ENCODE measurements around the gene LTBP4.
A peak's percentile ranks its signal among the peaks of the same experiment; 100 is the strongest.
"Not testable (repeated sequence)": the region's sequence is repeated elsewhere in the genome, so short reads cannot be mapped to it uniquely, and the experiment has no call there.

LTBP4 gene

GRCh38 chr19:40611096-40611495 is 9.9 kb downstream of the LTBP4 start:
- DNase-seq (ENCODE audit: low read depth) = no peak

DNA sequence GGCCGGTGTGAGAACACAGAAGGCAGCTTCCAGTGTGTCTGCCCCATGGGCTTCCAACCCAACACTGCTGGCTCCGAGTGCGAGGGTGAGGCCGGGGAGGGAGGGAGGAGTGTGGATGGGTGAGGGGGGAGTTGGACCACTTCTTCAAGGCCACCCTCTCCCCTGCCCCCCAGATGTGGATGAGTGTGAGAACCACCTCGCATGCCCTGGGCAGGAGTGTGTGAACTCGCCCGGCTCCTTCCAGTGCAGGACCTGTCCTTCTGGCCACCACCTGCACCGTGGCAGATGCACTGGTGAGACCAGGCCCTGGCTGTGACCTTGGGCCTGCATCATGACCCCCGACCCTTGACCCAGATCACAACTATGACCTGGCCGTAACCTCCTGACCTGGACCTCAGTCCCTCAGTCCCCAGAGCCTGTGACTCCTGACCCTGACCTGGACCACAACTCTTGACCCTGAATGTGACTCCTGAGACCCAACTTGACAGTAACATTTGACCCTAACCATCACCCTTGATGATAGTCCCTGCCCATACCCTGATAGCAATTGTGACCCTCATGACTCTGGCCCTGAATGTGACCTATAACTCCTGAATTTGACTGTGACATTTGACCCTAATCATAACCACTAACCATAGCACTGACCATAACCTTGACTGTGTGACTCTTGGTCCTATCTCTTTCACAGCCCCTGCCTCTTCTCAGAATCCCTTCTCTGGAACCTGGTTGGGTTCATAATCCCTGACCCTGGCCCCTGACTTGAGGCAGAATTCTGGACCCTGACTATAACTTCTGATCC is 10.9 kb downstream of the LTBP4 start:
- no peak for DNase-seq (ENCODE audit: low read depth)

DNA sequence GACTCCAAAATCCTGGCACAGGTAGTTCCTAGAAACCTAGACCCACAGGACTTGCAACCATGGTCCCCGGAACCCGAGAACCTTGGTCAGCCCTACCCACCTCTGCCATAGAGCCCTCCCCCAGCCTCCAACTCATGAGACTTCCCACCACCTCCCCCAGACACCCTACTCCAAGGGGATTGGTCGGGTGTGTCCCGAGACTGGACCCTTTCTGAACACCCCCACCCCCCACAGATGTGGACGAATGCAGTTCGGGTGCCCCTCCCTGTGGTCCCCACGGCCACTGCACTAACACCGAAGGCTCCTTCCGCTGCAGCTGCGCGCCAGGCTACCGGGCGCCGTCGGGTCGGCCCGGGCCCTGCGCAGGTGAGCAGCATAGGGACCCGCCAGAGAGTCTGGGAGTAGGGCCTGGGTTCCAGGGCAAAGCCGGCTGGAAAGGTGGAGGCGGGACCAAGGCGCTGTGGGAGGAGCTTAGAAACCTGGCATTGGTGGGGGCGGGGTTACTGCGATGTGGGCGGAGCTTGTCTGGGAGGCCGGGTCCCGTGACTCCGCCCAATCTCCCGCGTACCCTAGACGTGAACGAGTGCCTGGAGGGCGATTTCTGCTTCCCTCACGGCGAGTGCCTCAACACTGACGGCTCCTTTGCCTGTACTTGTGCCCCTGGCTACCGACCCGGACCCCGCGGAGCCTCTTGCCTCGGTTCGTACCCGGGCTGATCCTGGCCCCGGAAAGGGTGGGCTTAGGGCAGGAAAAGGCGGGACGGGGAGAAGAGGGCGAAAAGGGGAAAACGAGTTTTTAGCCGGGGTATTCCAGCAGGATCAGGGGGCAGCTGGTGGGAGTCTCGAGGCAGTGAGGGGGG is 11.9 kb downstream of the LTBP4 start:
- peak; percentile 50 for DNase-seq (ENCODE audit: low read depth)

- DNase-seq (ENCODE audit: low read depth) = peak; percentile 74
Observed at GRCh38 chr19:40613690-40614621, 12.8 kb downstream of the LTBP4 start.

DNA sequence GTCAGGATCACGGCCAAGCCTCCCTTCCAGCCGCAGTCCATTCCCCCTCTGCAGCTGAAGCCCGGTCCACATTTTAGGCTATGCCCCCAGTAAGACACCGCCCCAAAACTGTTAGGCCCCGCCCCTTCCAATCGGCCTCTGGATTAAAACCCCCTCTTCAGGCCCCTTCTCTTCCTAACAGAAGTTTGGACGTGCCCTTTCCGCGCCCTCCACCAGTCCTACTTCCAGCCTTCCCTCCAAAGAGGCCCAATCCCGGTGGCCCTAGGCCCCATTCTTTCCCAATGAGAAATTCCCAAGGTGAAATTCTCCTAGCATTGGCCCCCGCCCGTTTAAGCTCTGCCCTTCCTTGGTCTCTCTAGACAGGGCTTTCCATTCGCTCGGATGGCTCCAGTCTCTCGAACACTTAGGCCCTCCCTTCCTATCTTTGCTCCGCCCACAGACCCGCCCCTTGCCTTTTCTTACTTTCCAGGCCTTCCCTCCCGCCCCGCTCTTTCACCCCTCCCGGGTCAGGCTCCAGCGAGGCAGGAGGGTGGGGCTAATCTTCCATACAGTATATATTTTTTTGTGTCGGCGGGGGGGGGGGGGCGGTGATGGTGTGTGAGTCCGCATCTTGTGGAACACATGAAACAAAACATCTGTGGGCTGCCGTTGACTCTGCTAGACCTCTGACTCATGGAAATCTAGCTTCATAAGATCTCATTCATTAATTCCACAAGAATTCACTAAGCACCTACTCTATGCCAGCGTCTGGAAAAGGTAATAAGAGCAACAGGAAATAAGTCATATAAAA is 13.6 kb downstream of the LTBP4 start:
- peak; percentile 78 for DNase-seq (ENCODE audit: low read depth)

DNA sequence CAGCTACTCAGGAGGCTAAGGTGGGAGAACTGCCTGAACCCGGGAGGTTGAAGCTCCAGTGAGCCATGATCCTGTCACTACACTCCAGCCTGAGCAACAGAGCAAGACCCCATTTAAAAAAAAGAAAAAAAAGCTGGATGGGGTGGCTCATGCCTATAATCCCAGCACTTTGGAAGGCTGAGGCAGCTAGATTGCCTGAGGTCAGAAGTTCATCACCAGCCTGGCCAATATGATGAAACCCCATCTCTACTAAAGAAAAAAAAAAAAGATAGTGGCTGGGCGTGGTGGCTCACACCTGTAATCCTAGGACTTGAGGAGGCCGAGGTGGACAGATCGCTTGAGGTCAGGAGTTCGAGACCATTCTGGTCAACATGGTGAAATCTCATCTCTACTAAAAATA is 15.0 kb downstream of the LTBP4 start:
- DNase-seq (ENCODE audit: low read depth) = no peak

GRCh38 chr19:40616941-40617340 is 15.8 kb downstream of the LTBP4 start:
- no peak for DNase-seq (ENCODE audit: low read depth)

DNA sequence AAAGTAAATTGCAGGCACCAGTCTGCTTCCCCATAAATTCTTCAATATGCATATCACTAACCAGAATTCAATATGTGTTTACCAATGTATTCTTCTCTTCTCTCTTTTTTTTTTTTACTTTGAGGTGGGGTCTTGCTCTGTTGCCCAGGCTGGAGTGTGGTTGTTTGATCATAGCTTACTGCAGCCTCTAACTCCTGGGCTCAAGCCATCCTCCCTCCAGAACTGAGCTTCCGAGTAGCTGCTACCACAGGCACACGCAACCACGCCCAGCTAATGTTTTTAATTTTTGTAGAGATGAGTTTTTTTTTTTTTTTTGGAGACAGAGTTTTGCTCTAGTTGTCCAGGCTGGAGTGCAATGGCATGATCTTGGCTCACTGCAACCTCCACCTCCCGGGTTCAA is 16.8 kb downstream of the LTBP4 start:
- DNase-seq (ENCODE audit: low read depth) = no peak

DNA sequence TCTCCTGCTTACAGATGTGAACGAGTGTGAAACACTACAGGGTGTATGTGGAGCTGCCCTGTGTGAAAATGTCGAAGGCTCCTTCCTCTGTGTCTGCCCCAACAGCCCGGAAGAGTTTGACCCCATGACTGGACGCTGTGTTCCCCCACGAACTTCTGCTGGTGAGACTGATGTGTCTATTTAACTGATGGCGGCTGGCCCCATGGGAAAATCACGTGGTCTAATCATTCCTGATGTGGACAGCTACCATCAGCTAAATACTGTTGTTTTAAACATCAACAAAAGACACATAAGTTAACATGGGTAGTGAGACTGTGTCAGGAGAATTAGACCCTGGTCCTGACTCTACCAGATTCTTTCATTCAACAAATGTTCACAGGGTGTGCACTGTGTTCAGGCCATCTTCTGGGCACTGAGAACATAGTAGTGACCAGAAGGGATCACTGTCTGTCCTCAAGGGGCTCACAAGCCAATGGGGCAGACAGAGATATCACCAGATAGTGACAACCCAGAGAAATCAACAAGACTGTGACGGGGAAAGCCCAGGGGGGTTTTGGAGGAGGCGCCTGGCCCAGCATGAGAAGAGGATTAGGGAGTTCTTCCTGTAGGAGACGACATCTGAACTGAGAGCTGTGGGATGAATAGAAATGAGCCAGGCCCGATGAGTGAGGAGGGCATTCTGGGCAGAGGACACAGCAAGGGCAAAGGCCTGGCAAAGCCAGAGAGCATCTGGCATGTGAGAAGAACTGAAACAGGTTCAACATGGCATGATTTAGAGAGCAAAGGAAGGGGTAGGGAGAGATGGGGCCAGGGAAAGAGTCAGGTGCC is 18.4 kb downstream of the LTBP4 start:
- DNase-seq (ENCODE audit: low read depth) = no peak

DNA sequence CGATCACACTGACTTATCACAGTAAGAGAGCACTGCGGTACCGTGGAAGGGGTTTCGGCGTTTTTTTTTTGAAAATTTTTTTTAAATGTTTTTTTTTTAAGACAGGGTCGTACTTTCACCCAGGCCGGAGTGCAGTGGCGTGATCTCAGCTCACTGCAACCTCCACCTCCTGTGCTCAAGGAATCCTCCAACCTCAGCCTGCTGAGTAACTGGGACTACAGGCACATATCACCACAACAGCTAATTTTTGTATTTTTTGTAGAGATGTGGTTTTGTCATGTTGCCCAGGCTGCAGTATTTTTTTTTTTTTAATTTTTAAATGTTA is 19.0 kb downstream of the LTBP4 start:
- no peak for DNase-seq (ENCODE audit: low read depth)

GRCh38 chr19:40621283-40621682 is 20.1 kb downstream of the LTBP4 start:
- DNase-seq (ENCODE audit: low read depth) = no peak

DNA sequence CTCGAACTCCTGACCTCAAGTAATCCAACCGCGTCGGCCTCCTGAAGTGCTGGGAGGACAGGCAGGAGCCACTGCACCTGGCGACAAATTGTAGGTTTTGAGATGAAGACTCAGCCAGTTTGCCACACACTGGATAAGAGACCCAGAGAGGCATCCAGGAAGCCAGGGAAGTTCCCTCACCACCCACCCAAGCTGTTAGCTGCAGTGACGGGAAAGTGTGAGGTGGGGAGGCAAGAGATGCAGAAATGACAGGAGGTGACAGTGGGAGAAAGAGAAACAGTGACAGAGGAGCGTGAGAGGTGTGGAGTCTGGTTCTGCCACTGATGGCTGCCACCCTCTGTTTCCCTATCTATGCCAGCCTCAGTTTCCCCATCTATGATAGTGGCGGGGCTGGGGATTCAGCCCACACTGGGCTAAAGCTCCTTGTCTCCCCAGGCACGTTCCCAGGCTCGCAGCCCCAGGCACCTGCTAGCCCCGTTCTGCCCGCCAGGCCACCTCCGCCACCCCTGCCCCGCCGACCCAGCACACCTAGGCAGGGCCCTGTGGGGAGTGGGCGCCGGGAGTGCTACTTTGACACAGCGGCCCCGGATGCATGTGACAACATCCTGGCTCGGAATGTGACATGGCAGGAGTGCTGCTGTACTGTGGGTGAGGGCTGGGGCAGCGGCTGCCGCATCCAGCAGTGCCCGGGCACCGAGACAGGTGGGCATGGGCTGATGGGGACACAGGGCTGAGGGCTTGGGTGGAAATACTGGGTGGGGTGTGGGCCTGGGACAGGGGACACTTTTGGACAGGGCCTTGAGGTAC is 21.0 kb downstream of the LTBP4 start:
- no peak for DNase-seq (ENCODE audit: low read depth)

DNA sequence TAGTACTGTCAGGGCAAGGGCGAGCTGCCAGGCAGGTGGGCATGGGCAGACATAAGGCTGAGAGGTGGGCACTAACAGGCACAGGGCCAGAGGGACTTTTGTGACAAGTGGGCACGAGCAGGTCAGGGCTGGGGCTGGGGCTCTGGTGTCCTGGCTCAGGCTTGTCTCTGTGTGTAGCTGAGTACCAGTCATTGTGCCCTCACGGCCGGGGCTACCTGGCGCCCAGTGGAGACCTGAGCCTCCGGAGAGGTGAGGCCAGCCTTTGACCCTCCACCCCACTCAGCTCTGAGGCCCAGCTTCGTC is 21.6 kb downstream of the LTBP4 start:
- DNase-seq (ENCODE audit: low read depth) = no peak

GRCh38 chr19:40623403-40624251 is 22.5 kb downstream of the LTBP4 start:
- no peak for DNase-seq (ENCODE audit: low read depth)

GRCh38 chr19:40624369-40625153 is 23.4 kb downstream of the LTBP4 start:
- DNase-seq (ENCODE audit: low read depth) = not testable (repeated sequence)

DNA sequence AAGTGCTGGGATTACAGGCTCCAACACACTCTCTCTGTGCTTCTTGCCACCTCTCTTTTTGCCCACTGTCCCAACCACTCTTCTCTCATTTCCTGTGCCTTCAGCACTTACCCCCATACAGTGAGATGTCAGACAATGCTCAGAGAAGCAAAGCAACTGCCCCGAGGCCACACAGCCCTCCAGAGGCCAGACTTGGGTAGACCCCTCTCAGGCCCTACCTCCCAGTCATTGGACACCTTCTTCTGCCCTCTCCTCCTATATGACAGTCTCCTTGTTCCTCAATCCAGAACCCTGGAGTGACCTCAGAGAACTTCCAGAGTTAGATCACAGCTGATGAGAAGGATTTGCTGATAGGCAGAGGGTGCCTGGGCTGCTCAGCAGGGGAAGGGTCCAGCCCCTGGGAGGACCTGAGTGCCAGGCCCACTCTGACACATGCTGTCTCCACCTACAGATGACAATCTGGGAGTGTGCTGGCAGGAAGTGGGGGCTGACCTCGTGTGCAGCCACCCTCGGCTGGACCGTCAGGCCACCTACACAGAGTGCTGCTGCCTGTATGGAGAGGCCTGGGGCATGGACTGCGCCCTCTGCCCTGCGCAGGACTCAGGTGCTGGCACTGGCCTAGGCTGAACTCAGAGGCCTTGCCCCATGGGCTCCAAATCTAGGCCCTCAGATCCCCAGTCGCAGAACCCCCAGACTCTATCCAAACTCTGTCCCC is 24.4 kb downstream of the LTBP4 start:
- DNase-seq (ENCODE audit: low read depth) = no peak

DNA sequence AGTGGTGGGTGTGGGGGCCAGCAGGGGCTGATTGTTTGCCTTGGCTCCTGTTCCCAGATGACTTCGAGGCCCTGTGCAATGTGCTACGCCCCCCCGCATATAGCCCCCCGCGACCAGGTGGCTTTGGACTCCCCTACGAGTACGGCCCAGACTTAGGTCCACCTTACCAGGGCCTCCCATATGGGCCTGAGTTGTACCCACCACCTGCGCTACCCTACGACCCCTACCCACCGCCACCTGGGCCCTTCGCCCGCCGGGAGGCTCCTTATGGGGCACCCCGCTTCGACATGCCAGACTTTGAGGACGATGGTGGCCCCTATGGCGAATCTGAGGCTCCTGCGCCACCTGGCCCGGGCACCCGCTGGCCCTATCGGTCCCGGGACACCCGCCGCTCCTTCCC is 25.7 kb downstream of the LTBP4 start:
- no peak for DNase-seq (ENCODE audit: low read depth)

All from T follicular helper cell (primary cell).